Gastroesophageal sphincter (tissue), 4 donors: ENCODE results near the gene HDHD5. TPM values are rescaled to one million over a fixed set of nuclear protein-coding genes. Genes with fewer than 3 reads are reported as not detected.

ENCODE experiments used
- ATAC-seq: fragments of 150-250 bp; one replicate; pipeline ENCODE4 v1.9.1; 2016; ENCODE audit warnings: mild to moderate bottlenecking, moderate library complexity
- H3K27ac ChIP-seq, 4 donors: fragments of 200-600 bp; sonication (generic) in 3 of 4; 1 replicate in 3 of 4; 2 replicates in 1 of 4; pipeline ENCODE4 v1.5.1; 2016 to 2019
- H3K27me3 ChIP-seq: fragments of 200-600 bp; sonication (generic); one replicate; pipeline ENCODE4 v1.5.1; 2019
- H3K36me3 ChIP-seq, 2 donors: fragments of 200-600 bp; sonication (generic); one replicate each; pipeline ENCODE4 v1.5.1; 2019; ENCODE audit warnings: control low read depth in 1 of 2
- H3K4me1 ChIP-seq, 3 donors: fragments of 200-600 bp; sonication (generic); 1 replicate in 2 of 3; 2 replicates in 1 of 3; pipeline ENCODE4 v1.5.1; 2016 to 2019; ENCODE audit warnings: control low read depth in 2 of 3
- H3K4me3 ChIP-seq, 2 donors: fragments of 200-600 bp; sonication (generic); one replicate each; pipeline ENCODE4 v1.5.1; 2019; ENCODE audit warnings: mild to moderate bottlenecking in 1 of 2, moderate library complexity in 1 of 2
- H3K9me3 ChIP-seq, 3 donors: fragments of 200-600 bp; sonication (generic); one replicate each; pipeline ENCODE4 v1.5.1; 2017 to 2019; ENCODE audit warnings: control low read depth in 2 of 3
- CTCF ChIP-seq, 4 experiments: fragments of 200-600 bp in 2 of 4; fragments of 450-650 bp in 2 of 4; sonication (generic) in 1 of 4; IDR thresholded peaks; one replicate each; pipeline ENCODE4 v1.5.1; 2017 to 2019; ENCODE audit warnings: antibody characterized with exemption in 4 of 4, mild to moderate bottlenecking in 2 of 4, moderate library complexity in 2 of 4
- EP300 ChIP-seq: sonication (generic); formaldehyde crosslinking; IDR thresholded peaks from one replicate; pipeline ENCODE4 v1.6.1; 2017; ENCODE audit warnings: antibody characterized with exemption, mild to moderate bottlenecking
- POLR2A ChIP-seq, 2 donors: fragments of 450-650 bp; IDR thresholded peaks; one replicate each; pipeline ENCODE4 v1.6.1; 2017; ENCODE audit warnings: antibody characterized with exemption in 2 of 2, mild to moderate bottlenecking in 2 of 2, moderate library complexity in 1 of 2
- POLR2AphosphoS5 ChIP-seq: sonication (generic); formaldehyde crosslinking; IDR thresholded peaks from one replicate; pipeline ENCODE4 v1.6.1; 2017; ENCODE audit warnings: antibody characterized with exemption
- WGBS, 2 donors: methylation state at CpG; one replicate each; pipeline ENCODE4 v1.1.5; 2018; ENCODE audit warnings: low coverage in 1 of 2; 5-methylcytosine and 5-hydroxymethylcytosine counted together
- total RNA-seq, 4 donors: library from RNA; depleted of rRNA; stranded (reverse); fragments of >200 nt; gene quantifications; one replicate each; pipeline ENCODE4 v1.1.0, GENCODE V29; 2016

Gene HDHD5
- total RNA-seq, 4 donors from 2014 or later, result 20.4 to 37.1 (median 33.0) TPM

DNA sequence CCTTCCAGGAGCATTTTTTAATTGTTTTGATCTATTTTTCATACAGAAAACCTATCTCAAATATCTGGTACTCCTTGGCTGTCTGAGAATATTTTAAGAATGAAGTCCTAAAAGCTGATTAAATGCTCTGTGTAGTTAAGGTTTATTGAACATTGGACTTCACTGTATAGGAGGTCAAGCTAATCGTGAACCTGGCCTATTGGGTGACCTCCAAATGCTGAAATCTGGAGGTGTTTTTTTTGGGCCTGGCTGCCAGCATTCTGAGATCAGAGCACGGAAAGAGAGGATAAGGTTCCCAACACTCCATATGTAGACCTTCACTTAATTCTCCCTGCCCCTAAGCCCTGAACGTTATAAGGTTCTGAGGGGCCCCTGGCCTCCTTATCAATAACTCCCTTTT is 66.0 kb downstream of the HDHD5 start:
- TF ChIP-seq CTCF (IDR thresholded peaks at IDR 0.05) (no peak), POLR2AphosphoS5 (no peak), EP300 (no peak), POLR2A (IDR thresholded peaks at IDR 0.05) (no peak)
- peaks cover 0 to 13% of the 10 kb centered on the region in 2 donors for H3K36me3 ChIP-seq
- no peak overlapping the region for H3K27ac ChIP-seq
- H3K4me1 ChIP-seq, result no peaks in the 10 kb centered on the region
- peaks cover 3% of the 10 kb centered on the region for H3K27me3 ChIP-seq
- WGBS, 2 donors, result 60 to 80% methylated on average over 3 of the region's 3 CpGs
- H3K9me3 ChIP-seq, result no peaks in the 10 kb centered on the region
- ATAC-seq, result no peak
- H3K4me3 ChIP-seq, result no peak overlapping the region

GRCh38 chr22:17091851-17092250 is 67.2 kb downstream of the HDHD5 start:
- TF ChIP-seq EP300 (no peak), CTCF (IDR thresholded peaks at IDR 0.05) (no peak), POLR2AphosphoS5 (no peak), POLR2A (IDR thresholded peaks at IDR 0.05) (no peak)
- Histone ChIP-seq H3K27me3 (peaks cover 3% of the 10 kb centered on the region), H3K9me3 (no peaks in the 10 kb centered on the region), H3K4me1 (peaks cover 0 to 7% (median 2%) of the 10 kb centered on the region in 3 donors), H3K27ac (no peak overlapping the region), H3K36me3 (peaks cover 0 to under 1% of the 10 kb centered on the region in 2 donors), H3K4me3 (no peak overlapping the region)
- no peak for ATAC-seq
- WGBS, 2 donors, result 63 to 82% methylated on average over 2 to 3 of the region's 4 CpGs

DNA sequence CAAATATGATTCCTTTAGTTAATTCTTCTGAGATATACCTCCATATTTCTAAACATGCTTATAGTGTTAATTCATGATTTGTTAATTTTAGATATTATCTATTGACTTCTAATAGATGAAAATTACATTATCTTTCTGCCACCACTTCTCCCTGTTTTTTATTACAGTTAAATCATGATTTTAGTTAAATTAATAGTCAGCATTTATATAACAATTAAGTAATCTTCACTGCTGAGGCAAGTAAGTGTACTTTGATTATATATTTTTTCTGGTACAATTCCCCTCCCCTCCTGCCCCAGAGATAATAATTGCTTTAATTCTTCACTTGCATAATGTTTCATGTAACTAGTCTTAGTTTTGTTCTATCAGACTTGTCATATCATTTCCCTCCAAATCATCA is 68.5 kb downstream of the HDHD5 start:
- no peak for ATAC-seq

More for the DNA sequence above, 68.5 kb downstream of the HDHD5 start:
- Histone ChIP-seq H3K9me3 (no peaks in the 10 kb centered on the region), H3K27ac (no peak overlapping the region), H3K4me3 (no peak overlapping the region), H3K4me1 (peaks cover 0 to 18% (median 9%) of the 10 kb centered on the region in 3 donors), H3K27me3 (peaks cover 12% of the 10 kb centered on the region), H3K36me3 (no peaks in the 10 kb centered on the region)
- no peak for TF ChIP-seq POLR2A (IDR thresholded peaks at IDR 0.05)
- TF ChIP-seq POLR2AphosphoS5, result no peak
- TF ChIP-seq EP300, result no peak
- TF ChIP-seq CTCF (IDR thresholded peaks at IDR 0.05), result no peak

Other genes starting within 250 kb of the HDHD5 start
- gene GAB4, start 151.1 kb downstream of the HDHD5 start, total RNA-seq, result not detected
- 10 to 100 TPM in 3 of 4 donors, 1 to 10 TPM in 1; 5.9 to 15.6 (median 14.2) TPM for gene IL17RA, start 74.3 kb downstream of the HDHD5 start, total RNA-seq
- gene TMEM121B, start 37.9 kb downstream of the HDHD5 start, total RNA-seq, result under 1 TPM; 0.30 to 0.81 (median 0.54) TPM
- gene ADA2, start 60.2 kb upstream of the HDHD5 start, total RNA-seq, result 10 to 100 TPM in 1 of 4 donors, 1 to 10 TPM in 3; 4.7 to 16.4 (median 5.4) TPM
- gene CECR2, start 210.2 kb upstream of the HDHD5 start, total RNA-seq, result 1 to 10 TPM in 3 of 4 donors, under 1 TPM in 1; 0.72 to 1.7 (median 1.2) TPM